Immature natural killer cell (primary cell): Measurements from ENCODE around the gene LSM12. TPM values are rescaled to one million over a fixed set of nuclear protein-coding genes. Genes with fewer than 3 reads are reported as not detected.

Experiments used
- DNase-seq, 3 donors: peaks; one replicate each; pipeline ENCODE4 v3.0.0; 2022; ENCODE audit warnings: mixed read lengths in 1 of 3
- H3K27ac Mint-ChIP-seq, 6 donors: one replicate each; pipeline ENCODE4 v1.8.0; 2020; ENCODE audit warnings: mixed read lengths in 6 of 6, mild to moderate bottlenecking in 5 of 6, inconsistent platforms in 4 of 6, moderate library complexity in 3 of 6
- H3K27me3 Mint-ChIP-seq, 3 donors: one replicate each; pipeline ENCODE4 v1.8.0; 2020 to 2021; ENCODE audit warnings: low read depth in 3 of 3, mild to moderate bottlenecking in 3 of 3, mixed read lengths in 3 of 3, moderate library complexity in 3 of 3, inconsistent platforms in 1 of 3
- H3K36me3 Mint-ChIP-seq, 3 donors: one replicate each; pipeline ENCODE4 v1.8.0; 2020; ENCODE audit warnings: mixed read lengths in 3 of 3, inconsistent platforms in 2 of 3, mild to moderate bottlenecking in 2 of 3
- H3K4me1 Mint-ChIP-seq, 2 donors: one replicate each; pipeline ENCODE4 v1.8.0; 2020; ENCODE audit warnings: inconsistent platforms in 2 of 2, mild to moderate bottlenecking in 2 of 2, mixed read lengths in 2 of 2, moderate library complexity in 1 of 2
- H3K4me3 Mint-ChIP-seq, 5 donors: one replicate each; pipeline ENCODE4 v1.8.0; 2020; ENCODE audit warnings: mild to moderate bottlenecking in 5 of 5, mixed read lengths in 5 of 5, inconsistent platforms in 3 of 5, moderate library complexity in 3 of 5
- H3K9me3 Mint-ChIP-seq, 6 donors: one replicate each; pipeline ENCODE4 v1.8.0; 2020; ENCODE audit warnings: mild to moderate bottlenecking in 6 of 6, mixed read lengths in 6 of 6, inconsistent platforms in 4 of 6, moderate library complexity in 3 of 6
- polyA plus RNA-seq, 3 donors: library from polyadenylated mRNA; unstranded; fragments of 300-500 nt; fragmentation: Illumina TruSeq; gene quantifications; one replicate each; pipeline ENCODE4 v1.2.3, GENCODE V29; 2021

The LSM12 gene
- polyA plus RNA-seq, 3 donors from 2014 or later = 56.5 to 82.6 (median 77.9) TPM

DNA sequence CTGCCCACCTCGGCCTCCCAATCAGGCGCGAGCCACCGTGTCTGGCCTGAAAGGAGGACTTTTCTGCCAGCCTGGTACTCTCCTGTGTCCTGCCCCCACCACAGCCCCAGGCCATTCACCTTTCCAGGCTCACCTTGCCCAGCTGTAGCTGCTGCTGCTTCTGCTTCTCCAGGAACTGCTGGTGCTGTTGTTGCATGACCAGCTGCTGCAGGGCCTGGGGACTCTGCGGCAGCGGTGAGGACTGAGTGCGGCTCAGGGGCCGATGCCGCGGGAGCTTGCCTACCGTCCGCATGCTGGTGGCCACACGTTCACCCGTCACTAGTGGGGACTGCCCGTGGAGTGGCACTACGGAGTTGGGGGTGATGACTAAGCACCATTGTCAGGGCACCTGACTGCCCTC lies 21.8 kb upstream of the LSM12 start:
- peaks cover 0 to 4% (median 3%) of the 10 kb centered on the region in 3 donors for H3K27me3 Mint-ChIP-seq
- peaks cover 5 to 9% (median 8%) of the 10 kb centered on the region in 3 donors for H3K36me3 Mint-ChIP-seq
- H3K4me3 Mint-ChIP-seq = no peak overlapping the region
- H3K9me3 Mint-ChIP-seq = no peaks in the 10 kb centered on the region
- DNase-seq = no peak
- no peaks in the 10 kb centered on the region for H3K4me1 Mint-ChIP-seq
- H3K27ac Mint-ChIP-seq = no peak overlapping the region

- no peaks in the 10 kb centered on the region for H3K9me3 Mint-ChIP-seq
- H3K36me3 Mint-ChIP-seq = peaks cover 5 to 13% (median 13%) of the 10 kb centered on the region in 3 donors
- H3K4me1 Mint-ChIP-seq = no peaks in the 10 kb centered on the region
- no peak overlapping the region for H3K27ac Mint-ChIP-seq
- no peak for DNase-seq
- peaks cover 0 to 4% (median 3%) of the 10 kb centered on the region in 3 donors for H3K27me3 Mint-ChIP-seq
- no peak overlapping the region for H3K4me3 Mint-ChIP-seq
These were observed 20.8 kb upstream of the LSM12 start for GRCh38 chr17:44087319-44087718.

DNA sequence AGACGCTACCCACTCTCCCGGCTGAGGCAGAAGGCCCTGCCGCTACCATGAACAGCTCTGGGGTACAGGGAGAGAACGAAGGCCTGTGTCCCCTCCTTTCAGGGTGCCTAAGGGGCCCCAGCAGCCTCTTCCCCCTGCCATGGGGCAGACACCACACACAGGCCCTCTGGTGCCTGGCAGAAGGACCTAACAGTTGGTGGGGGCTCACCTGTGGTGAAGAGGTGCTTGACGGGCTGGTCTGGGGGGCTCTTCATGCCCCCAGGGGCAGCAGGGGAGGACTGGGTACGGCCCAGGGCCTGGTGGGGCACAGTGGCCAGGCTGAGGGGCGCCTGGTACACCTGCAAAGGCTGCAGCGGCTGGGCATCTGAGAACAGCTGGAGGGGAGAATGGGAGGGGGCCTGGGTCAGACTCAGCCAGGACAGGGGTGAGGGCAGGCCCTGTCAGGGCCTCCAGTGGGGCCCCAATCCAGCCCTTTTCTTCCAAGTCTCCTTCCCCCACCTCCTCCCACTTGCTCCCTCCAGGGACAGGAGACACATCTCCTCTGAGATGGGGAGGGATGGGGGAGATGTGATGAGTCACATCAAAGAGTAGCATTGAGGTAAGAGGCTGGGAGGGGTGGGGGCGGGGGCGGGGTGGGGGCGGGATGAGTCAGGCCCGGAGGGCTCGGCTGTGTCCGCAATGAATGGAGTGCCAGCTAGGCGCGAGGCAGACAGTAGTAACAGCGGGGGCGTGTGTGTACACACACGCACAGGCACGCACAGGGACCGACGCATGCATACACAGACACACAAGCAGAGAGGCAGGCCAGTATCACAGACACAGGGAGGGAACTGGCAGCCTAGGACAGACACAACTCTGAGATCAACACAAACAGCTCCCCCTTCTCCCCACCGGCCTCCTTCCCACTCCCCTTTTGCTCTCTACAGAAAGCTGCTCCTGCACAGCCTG lies 20.2 kb upstream of the LSM12 start:
- no peak overlapping the region for H3K27ac Mint-ChIP-seq
- H3K4me1 Mint-ChIP-seq = no peaks in the 10 kb centered on the region
- no peak for DNase-seq
- peaks cover 0 to 4% (median 2%) of the 10 kb centered on the region in 3 donors for H3K27me3 Mint-ChIP-seq
- H3K4me3 Mint-ChIP-seq = no peak overlapping the region
- no peaks in the 10 kb centered on the region for H3K9me3 Mint-ChIP-seq
- H3K36me3 Mint-ChIP-seq = peaks cover 2 to 17% (median 11%) of the 10 kb centered on the region in 3 donors

- Mint-ChIP-seq H3K27me3 (peaks cover 0 to 4% (median 2%) of the 10 kb centered on the region in 3 donors), H3K36me3 (peaks cover 0 to 17% (median 8%) of the 10 kb centered on the region in 3 donors), H3K9me3 (no peaks in the 10 kb centered on the region), H3K4me3 (no peak overlapping the region), H3K4me1 (no peaks in the 10 kb centered on the region), H3K27ac (no peak overlapping the region)
- no peak for DNase-seq
These were observed 19.4 kb upstream of the LSM12 start for GRCh38 chr17:44085908-44086307.

DNA sequence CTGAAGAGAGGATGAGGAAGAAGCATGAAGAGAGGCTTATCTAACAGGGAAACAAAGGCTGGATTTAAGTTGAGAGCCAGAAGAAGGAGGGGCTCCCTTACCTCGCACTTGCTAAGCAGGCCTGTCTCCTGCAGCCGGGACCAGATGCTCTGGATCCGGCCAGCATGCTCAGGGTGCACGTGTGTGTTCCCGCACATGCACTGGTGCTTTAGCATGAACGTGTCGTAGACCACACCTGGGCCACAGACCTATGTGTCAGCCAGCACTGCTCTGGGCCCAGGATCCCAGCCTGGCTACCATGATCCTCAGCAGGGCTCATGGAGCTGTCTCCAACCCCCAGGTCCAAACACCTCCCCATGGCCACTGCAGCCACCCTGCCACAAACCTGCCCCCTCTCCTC lies 18.4 kb upstream of the LSM12 start:
- Mint-ChIP-seq H3K9me3 (no peaks in the 10 kb centered on the region), H3K27ac (no peak overlapping the region), H3K4me3 (no peak overlapping the region), H3K4me1 (no peaks in the 10 kb centered on the region), H3K36me3 (peaks cover 0 to 17% (median 8%) of the 10 kb centered on the region in 3 donors), H3K27me3 (peaks cover 0 to 4% (median 2%) of the 10 kb centered on the region in 3 donors)
- no peak for DNase-seq

GRCh38 chr17:44084131-44084538 lies 17.7 kb upstream of the LSM12 start:
- no peak overlapping the region for H3K4me3 Mint-ChIP-seq
- H3K36me3 Mint-ChIP-seq = peaks cover 0 to 17% (median 8%) of the 10 kb centered on the region in 3 donors
- no peak overlapping the region for H3K27ac Mint-ChIP-seq
- no peak for DNase-seq
- H3K9me3 Mint-ChIP-seq = no peaks in the 10 kb centered on the region
- no peaks in the 10 kb centered on the region for H3K4me1 Mint-ChIP-seq
- H3K27me3 Mint-ChIP-seq = peaks cover 0 to 4% (median 2%) of the 10 kb centered on the region in 3 donors

DNA sequence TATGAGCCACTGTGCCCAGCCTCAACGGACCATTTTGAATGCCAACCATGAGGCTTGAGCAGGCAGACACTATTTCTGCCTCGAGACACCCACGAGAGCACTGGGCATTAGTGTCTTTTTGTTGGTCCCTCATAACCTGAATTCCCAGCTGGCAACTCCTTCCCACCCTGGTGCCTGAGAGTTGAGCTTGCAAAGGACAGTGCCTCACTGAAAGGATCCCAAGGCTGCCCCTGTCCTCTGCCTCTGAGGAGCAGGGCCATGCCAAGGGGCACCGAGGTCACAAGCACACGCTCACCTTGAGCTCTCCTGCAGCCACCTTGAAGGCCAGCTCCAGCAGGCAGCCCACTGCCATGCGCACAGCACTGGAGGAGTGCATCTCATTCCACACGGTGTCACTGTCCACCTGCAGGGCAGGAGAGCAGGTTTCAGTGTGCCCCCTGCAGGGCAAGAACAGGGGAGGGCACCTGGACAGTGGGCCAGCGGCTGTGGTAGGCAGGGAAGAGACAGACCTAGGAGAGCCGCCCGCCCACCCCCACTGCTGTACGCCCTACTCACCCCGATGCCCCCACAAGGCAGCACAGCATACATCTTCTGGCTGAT lies 16.9 kb upstream of the LSM12 start:
- no peak overlapping the region for H3K4me3 Mint-ChIP-seq
- peaks cover 0 to 11% (median 3%) of the 10 kb centered on the region in 3 donors for H3K36me3 Mint-ChIP-seq
- peaks cover 0 to 2% (median 2%) of the 10 kb centered on the region in 3 donors for H3K27me3 Mint-ChIP-seq
- no peak for DNase-seq
- no peaks in the 10 kb centered on the region for H3K4me1 Mint-ChIP-seq
- H3K9me3 Mint-ChIP-seq = no peaks in the 10 kb centered on the region
- H3K27ac Mint-ChIP-seq = no peak overlapping the region

GRCh38 chr17:44082256-44082927 lies 15.9 kb upstream of the LSM12 start:
- no peak for DNase-seq
- H3K9me3 Mint-ChIP-seq = no peaks in the 10 kb centered on the region
- peaks cover 0 to 2% (median under 1%) of the 10 kb centered on the region in 3 donors for H3K27me3 Mint-ChIP-seq
- H3K4me1 Mint-ChIP-seq = no peaks in the 10 kb centered on the region
- H3K36me3 Mint-ChIP-seq = peaks cover 0 to 11% (median 3%) of the 10 kb centered on the region in 3 donors
- peak overlapping the region in 1 of 6 donors; percentile 19 for H3K27ac Mint-ChIP-seq
- no peak overlapping the region for H3K4me3 Mint-ChIP-seq

DNA sequence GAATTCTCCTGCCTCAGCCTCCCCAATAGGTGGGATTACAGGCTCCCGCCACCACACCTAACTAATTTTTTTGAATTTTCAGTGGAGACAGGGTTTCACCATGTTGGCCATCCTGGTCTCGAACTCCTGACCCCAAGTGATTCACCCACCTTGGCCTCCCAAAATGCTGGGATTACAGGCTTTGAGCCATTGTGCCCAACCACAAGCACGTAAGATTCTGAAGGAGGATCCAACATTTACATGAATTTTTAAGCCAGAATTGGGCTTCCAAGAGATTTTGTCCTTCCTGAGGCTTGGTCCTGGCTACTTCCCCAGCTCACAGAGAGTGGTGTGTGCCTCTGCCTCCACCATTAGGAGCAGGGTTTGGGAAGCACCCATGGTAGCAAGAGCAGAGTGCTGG lies 15.2 kb upstream of the LSM12 start:
- H3K4me3 Mint-ChIP-seq = no peak overlapping the region
- H3K27me3 Mint-ChIP-seq = peaks cover 0 to 2% (median 0%) of the 10 kb centered on the region in 3 donors
- H3K36me3 Mint-ChIP-seq = peaks cover 0 to 11% (median 4%) of the 10 kb centered on the region in 3 donors
- H3K9me3 Mint-ChIP-seq = no peaks in the 10 kb centered on the region
- no peaks in the 10 kb centered on the region for H3K4me1 Mint-ChIP-seq
- no peak overlapping the region for H3K27ac Mint-ChIP-seq
- DNase-seq = no peak

DNA sequence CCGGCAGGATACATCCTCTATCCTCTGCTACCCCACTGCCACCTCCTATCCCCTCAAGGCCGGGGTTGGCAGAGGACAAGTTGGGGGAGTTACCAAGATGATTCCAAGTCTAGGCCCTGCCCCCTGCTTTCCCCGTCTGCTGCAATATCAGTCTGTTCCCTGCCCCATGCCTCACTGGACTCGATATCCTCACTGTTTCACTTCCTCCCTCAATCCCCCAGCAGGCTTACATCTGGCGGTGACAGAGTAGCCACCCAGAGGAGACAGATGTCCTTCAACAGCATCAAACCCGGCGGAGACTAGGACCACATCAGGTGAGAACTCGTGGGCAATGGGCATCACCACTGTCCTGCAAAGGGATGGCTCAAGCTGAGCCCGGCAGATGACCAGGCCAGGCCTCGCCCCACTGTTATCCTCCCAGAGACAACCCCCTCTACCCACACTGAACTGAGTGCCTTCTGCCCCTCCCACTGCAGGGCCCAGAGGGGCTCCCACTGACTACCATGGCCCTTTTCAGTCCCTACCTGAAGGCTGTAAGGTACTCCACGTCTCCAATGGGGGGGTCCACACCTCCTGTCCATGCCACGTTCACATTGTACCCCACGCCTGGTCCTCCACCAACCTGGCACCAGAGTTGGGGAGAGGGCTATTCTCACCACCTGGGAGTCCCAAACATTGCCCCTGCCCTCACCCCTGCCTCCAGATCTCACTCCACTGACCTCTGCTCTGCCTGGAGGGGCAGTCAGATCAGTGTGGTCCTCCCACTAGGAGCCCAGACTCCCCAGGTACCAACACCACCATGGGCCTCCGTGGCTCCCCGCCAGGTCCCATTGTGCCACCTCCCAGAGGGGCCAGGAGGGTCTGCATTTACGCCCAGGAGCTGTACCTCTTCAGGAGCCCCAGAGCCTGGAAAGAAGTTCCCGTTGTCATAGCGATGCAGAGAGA lies 13.7 kb upstream of the LSM12 start:
- Mint-ChIP-seq H3K36me3 (peaks cover 0 to 17% (median 8%) of the 10 kb centered on the region in 3 donors), H3K9me3 (no peaks in the 10 kb centered on the region), H3K27me3 (peaks cover 0 to 2% (median 0%) of the 10 kb centered on the region in 3 donors), H3K27ac (peak overlapping the region in 1 of 6 donors; percentile 35), H3K4me3 (no peak overlapping the region), H3K4me1 (no peaks in the 10 kb centered on the region)
- DNase-seq = no peak

DNA sequence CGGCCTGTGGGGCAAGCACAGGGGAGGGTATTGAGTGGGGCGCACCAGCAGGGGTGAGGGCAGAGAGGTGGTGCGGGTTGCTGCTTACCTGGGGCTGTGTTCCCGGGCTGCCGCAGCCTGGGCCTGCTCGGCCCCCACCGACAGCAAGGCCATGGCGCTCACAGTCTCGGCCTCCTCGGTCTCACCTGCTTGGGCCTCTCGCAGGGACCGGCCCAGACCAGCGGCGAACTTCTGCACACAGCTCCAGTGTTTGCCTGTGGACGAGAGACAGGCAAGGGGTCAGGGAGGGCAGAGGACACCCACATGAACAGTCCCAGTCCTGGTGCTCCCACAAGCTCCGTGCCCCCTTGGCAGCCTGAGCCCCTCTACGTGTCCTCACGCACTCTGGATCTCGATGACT lies 11.9 kb upstream of the LSM12 start:
- no peak for DNase-seq
- peaks cover 0 to 2% (median 0%) of the 10 kb centered on the region in 3 donors for H3K27me3 Mint-ChIP-seq
- H3K36me3 Mint-ChIP-seq = peaks cover 0 to 17% (median 8%) of the 10 kb centered on the region in 3 donors
- no peak overlapping the region for H3K4me3 Mint-ChIP-seq
- no peak overlapping the region for H3K27ac Mint-ChIP-seq
- peaks cover 0 to 2% of the 10 kb centered on the region in 2 donors for H3K4me1 Mint-ChIP-seq
- H3K9me3 Mint-ChIP-seq = no peaks in the 10 kb centered on the region

DNA sequence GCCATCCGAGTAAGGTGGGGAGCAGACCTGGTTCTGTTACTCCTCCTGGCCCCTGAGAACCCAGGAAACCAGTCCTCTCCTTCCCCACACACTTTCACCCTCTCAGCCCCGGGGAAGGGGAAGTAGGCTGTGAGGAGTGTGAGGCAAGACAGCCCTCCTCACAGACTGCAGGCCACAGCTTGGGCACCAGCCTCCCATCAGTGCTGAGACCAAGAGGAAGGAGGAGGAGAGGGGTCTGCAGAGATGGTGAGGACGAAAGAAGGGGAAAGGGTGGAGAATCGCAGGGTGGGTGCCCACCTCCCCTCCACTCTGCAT lies 11.1 kb upstream of the LSM12 start:
- Mint-ChIP-seq H3K27me3 (peaks cover 0 to 2% (median 0%) of the 10 kb centered on the region in 3 donors), H3K27ac (no peak overlapping the region), H3K36me3 (peaks cover 0 to 14% (median 6%) of the 10 kb centered on the region in 3 donors), H3K9me3 (no peaks in the 10 kb centered on the region), H3K4me1 (peaks cover 0 to 2% of the 10 kb centered on the region in 2 donors), H3K4me3 (no peak overlapping the region)
- DNase-seq = no peak
